ENCODE data around the gene SSR1.

GRCh38 chr6:7264686-7265384 lies 48.2 kb downstream of the SSR1 start:
- TF ChIP-seq CTCF (IDR thresholded peaks at IDR 0.05) (no peak), POLR2A (IDR thresholded peaks at IDR 0.05) (no peak)

Measured in Peyer's patch (tissue), 4 donors.